Cerebellar cortex (tissue), 1 donor: ENCODE results near the gene NFIA.

ENCODE experiments used
- DNase-seq: peaks from one replicate; pipeline ENCODE4 v3.0.0-alpha.2; 2015; ENCODE audit warnings: low spot score

The NFIA gene

GRCh38 chr1:61152469-61153105 lies 70.2 kb downstream of the NFIA start:
- peak; percentile 48 for DNase-seq

- DNase-seq = no peak
Observed at GRCh38 chr1:61156576-61157467, 74.5 kb downstream of the NFIA start.

GRCh38 chr1:61157468-61157987 lies 75.2 kb downstream of the NFIA start:
- DNase-seq = no peak

- no peak for DNase-seq
Observed at GRCh38 chr1:61158591-61158990, 76.2 kb downstream of the NFIA start.

- DNase-seq = no peak
Observed at GRCh38 chr1:61160526-61160925, 78.2 kb downstream of the NFIA start.

GRCh38 chr1:61162520-61163258 lies 80.3 kb downstream of the NFIA start:
- DNase-seq = no peak

GRCh38 chr1:61163355-61163754 lies 81.0 kb downstream of the NFIA start:
- DNase-seq = no peak

- DNase-seq = no peak
Observed at GRCh38 chr1:61165402-61165801, 83.0 kb downstream of the NFIA start.

- DNase-seq = no peak
Observed at GRCh38 chr1:61167309-61167708, 84.9 kb downstream of the NFIA start.

- no peak for DNase-seq
Observed at GRCh38 chr1:61169045-61169444, 86.7 kb downstream of the NFIA start.

GRCh38 chr1:61169634-61170033 lies 87.3 kb downstream of the NFIA start:
- peak; percentile 8 for DNase-seq

- DNase-seq = peak; percentile 20
Observed at GRCh38 chr1:61170328-61171238, 88.2 kb downstream of the NFIA start.

GRCh38 chr1:61171346-61171745 lies 89.0 kb downstream of the NFIA start:
- no peak for DNase-seq

- DNase-seq = no peak
Observed at GRCh38 chr1:61171974-61172373, 89.6 kb downstream of the NFIA start.

- DNase-seq = no peak
Observed at GRCh38 chr1:61173118-61173517, 90.8 kb downstream of the NFIA start.

GRCh38 chr1:61174060-61174795 lies 91.9 kb downstream of the NFIA start:
- peak; percentile 96 for DNase-seq

- DNase-seq = no peak
Observed at GRCh38 chr1:61175976-61176375, 93.6 kb downstream of the NFIA start.

- DNase-seq = no peak
Observed at GRCh38 chr1:61181067-61182038, 99.0 kb downstream of the NFIA start.

- DNase-seq = no peak
Observed at GRCh38 chr1:61182049-61182448, 99.7 kb downstream of the NFIA start.
